Esophagus muscularis mucosa (tissue), 4 donors: ENCODE data around the gene FBXO24.

Source experiments
- CTCF ChIP-seq, 3 experiments: fragments of 200-600 bp in 2 of 3; fragments of 450-650 bp in 1 of 3; sonication (generic) in 2 of 3; IDR thresholded peaks; one replicate each; pipeline ENCODE4 v1.5.1; 2017 to 2019; ENCODE audit warnings: antibody characterized with exemption in 3 of 3, mild to moderate bottlenecking in 2 of 3, moderate library complexity in 1 of 3
- EP300 ChIP-seq: sonication (generic); formaldehyde crosslinking; IDR thresholded peaks from one replicate; pipeline ENCODE4 v1.6.1; 2017; ENCODE audit warnings: antibody characterized with exemption
- POLR2A ChIP-seq: fragments of 450-650 bp; IDR thresholded peaks from one replicate; pipeline ENCODE4 v1.6.1; 2017; ENCODE audit warnings: antibody characterized with exemption, moderate library complexity, mild to moderate bottlenecking, low read depth
- POLR2AphosphoS5 ChIP-seq, 2 donors: sonication (generic); formaldehyde crosslinking; IDR thresholded peaks; one replicate each; pipeline ENCODE4 v1.6.1; 2017; ENCODE audit warnings: antibody characterized with exemption in 2 of 2

- TF ChIP-seq EP300, result no peak
- TF ChIP-seq CTCF (IDR thresholded peaks at IDR 0.05), result no peak
- no peak for TF ChIP-seq POLR2A
- no peak for TF ChIP-seq POLR2AphosphoS5 (IDR thresholded peaks at IDR 0.05)
Observed at GRCh38 chr7:100539436-100540006, 46.6 kb upstream of the FBXO24 start.
